GM23338 (cell line): Measurements from ENCODE around the gene SLC4A2.

Experiments
- EZH2 ChIP-seq: fragments of 200-600 bp; sonication (generic); IDR thresholded peaks from one replicate; pipeline ENCODE4 v1.8.0; 2017; ENCODE audit warnings: antibody characterized with exemption, mild to moderate bottlenecking, low read depth; ENCODE audit not compliant: unreplicated experiment
- EZH2phosphoT487 ChIP-seq: fragments of 200-600 bp; sonication (generic); IDR thresholded peaks from one replicate; pipeline ENCODE4 v1.8.1; 2018; ENCODE audit warnings: antibody characterized with exemption; ENCODE audit not compliant: unreplicated experiment
- JUNB ChIP-seq: IDR thresholded peaks from one replicate; pipeline ENCODE4 v1.6.1; 2016; ENCODE audit warnings: antibody characterized with exemption; ENCODE audit not compliant: unreplicated experiment
- POLR2AphosphoS5 ChIP-seq: IDR thresholded peaks from 2 replicates; pipeline ENCODE4 v1.6.1; 2016; ENCODE audit warnings: antibody characterized with exemption, low read depth
- STAT1 ChIP-seq: IDR thresholded peaks from one replicate; pipeline ENCODE4 v1.6.1; 2016; ENCODE audit warnings: antibody characterized with exemption; ENCODE audit not compliant: unreplicated experiment
- TF ChIP-seq, protein P1 (sequence below), 2 experiments: fragments of 200-600 bp in 1 of 2; sonication (generic) in 1 of 2; conservative IDR thresholded peaks; 2 replicates each; pipeline versions ENCODE4 v1.5.1 to v1.6.1; 2016 to 2017; ENCODE audit warnings: antibody characterized with exemption in 2 of 2, low read depth in 2 of 2, mild to moderate bottlenecking in 2 of 2, moderate library complexity in 1 of 2
- TF ChIP-seq, protein P2 (sequence below): IDR thresholded peaks from one replicate; pipeline ENCODE4 v1.6.1; 2018; ENCODE audit warnings: antibody characterized with exemption; ENCODE audit not compliant: unreplicated experiment

DNA sequence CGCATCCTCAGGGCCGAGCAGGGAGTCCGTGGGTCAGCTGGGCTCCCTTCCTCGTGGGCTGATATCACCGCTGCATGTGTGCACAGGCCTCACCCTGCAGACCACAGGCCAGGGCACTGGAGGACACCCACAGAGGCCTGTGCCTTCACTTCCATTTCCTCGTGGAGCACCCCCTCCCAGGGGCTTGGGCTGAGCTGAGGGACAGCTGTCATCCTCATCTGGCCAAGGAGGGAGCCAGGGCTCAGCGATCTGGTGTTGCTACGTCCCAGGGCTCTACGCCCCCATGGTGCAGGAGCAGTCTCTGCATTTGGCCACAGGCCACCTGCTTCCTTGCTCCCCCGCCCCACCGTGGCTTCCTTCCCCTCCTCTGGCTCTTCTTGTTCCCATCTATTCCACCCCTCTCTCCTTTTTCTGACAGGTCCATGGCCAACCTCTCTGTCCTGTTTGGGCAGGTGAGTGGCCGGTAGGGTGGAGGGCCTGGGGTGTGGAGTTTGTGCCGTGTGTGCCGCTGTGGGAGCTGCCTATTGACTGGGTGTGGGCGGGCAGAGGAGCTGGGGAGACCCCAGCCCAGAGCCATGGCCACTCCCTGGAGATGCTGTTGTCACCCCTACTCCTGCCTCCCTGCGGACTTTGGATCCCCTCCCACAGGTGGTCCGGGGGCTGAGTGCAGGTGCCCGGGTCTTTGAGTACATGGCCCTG is 19.4 kb upstream of the SLC4A2 start:
- TF ChIP-seq, protein P1, sequence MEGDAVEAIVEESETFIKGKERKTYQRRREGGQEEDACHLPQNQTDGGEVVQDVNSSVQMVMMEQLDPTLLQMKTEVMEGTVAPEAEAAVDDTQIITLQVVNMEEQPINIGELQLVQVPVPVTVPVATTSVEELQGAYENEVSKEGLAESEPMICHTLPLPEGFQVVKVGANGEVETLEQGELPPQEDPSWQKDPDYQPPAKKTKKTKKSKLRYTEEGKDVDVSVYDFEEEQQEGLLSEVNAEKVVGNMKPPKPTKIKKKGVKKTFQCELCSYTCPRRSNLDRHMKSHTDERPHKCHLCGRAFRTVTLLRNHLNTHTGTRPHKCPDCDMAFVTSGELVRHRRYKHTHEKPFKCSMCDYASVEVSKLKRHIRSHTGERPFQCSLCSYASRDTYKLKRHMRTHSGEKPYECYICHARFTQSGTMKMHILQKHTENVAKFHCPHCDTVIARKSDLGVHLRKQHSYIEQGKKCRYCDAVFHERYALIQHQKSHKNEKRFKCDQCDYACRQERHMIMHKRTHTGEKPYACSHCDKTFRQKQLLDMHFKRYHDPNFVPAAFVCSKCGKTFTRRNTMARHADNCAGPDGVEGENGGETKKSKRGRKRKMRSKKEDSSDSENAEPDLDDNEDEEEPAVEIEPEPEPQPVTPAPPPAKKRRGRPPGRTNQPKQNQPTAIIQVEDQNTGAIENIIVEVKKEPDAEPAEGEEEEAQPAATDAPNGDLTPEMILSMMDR (conservative IDR thresholded peaks at IDR 0.05; ENCODE audit: low read depth in 2 of 2), result no peak
- no peak for TF ChIP-seq EZH2
- TF ChIP-seq, protein P2, sequence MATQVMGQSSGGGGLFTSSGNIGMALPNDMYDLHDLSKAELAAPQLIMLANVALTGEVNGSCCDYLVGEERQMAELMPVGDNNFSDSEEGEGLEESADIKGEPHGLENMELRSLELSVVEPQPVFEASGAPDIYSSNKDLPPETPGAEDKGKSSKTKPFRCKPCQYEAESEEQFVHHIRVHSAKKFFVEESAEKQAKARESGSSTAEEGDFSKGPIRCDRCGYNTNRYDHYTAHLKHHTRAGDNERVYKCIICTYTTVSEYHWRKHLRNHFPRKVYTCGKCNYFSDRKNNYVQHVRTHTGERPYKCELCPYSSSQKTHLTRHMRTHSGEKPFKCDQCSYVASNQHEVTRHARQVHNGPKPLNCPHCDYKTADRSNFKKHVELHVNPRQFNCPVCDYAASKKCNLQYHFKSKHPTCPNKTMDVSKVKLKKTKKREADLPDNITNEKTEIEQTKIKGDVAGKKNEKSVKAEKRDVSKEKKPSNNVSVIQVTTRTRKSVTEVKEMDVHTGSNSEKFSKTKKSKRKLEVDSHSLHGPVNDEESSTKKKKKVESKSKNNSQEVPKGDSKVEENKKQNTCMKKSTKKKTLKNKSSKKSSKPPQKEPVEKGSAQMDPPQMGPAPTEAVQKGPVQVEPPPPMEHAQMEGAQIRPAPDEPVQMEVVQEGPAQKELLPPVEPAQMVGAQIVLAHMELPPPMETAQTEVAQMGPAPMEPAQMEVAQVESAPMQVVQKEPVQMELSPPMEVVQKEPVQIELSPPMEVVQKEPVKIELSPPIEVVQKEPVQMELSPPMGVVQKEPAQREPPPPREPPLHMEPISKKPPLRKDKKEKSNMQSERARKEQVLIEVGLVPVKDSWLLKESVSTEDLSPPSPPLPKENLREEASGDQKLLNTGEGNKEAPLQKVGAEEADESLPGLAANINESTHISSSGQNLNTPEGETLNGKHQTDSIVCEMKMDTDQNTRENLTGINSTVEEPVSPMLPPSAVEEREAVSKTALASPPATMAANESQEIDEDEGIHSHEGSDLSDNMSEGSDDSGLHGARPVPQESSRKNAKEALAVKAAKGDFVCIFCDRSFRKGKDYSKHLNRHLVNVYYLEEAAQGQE, result no peak
- no peak for TF ChIP-seq POLR2AphosphoS5
- TF ChIP-seq STAT1, result no peak
- no peak for TF ChIP-seq JUNB
- TF ChIP-seq EZH2phosphoT487, result no peak
